Tibial artery (tissue), 4 donors: ENCODE measurements around the gene SNX22.

Experiments used
- DNase-seq, 2 donors: peaks; one replicate each; pipeline ENCODE4 v3.0.0-alpha.2; 2019
- H3K27ac ChIP-seq, 2 donors: fragments of 200-600 bp; sonication (generic) in 1 of 2; 1 replicate in 1 of 2; 2 replicates in 1 of 2; pipeline ENCODE4 v1.5.1; 2018 to 2019; ENCODE audit warnings: mild to moderate bottlenecking in 1 of 2
- H3K27me3 ChIP-seq, 2 donors: fragments of 200-600 bp; sonication (generic) in 1 of 2; one replicate each; pipeline versions ENCODE4 v1.5.1 to v1.6.0; 2016 to 2019
- H3K36me3 ChIP-seq, 3 donors: fragments of 200-600 bp; sonication (generic) in 2 of 3; one replicate each; pipeline ENCODE4 v1.5.1; 2016 to 2019; ENCODE audit warnings: mild to moderate bottlenecking in 2 of 3
- H3K4me1 ChIP-seq, 4 donors: fragments of 200-600 bp; sonication (generic) in 2 of 4; 1 replicate in 3 of 4; 2 replicates in 1 of 4; pipeline ENCODE4 v1.5.1; 2016 to 2019
- H3K4me3 ChIP-seq, 2 donors: fragments of 200-600 bp; sonication (generic) in 1 of 2; 1 replicate in 1 of 2; 2 replicates in 1 of 2; pipeline ENCODE4 v1.5.1; 2018 to 2019; ENCODE audit warnings: mild to moderate bottlenecking in 2 of 2
- H3K9me3 ChIP-seq, 3 donors: fragments of 200-600 bp; sonication (generic) in 1 of 3; one replicate each; pipeline ENCODE4 v1.5.1; 2016 to 2019
- intact Hi-C: fragments of 100-400 bp; cut with DNase I; formaldehyde crosslinking; loops from one replicate; pipeline ENCODE4 v1.15.0; 2023; ENCODE audit warnings: low total_unique reads
- TF ChIP-seq, protein P1 (sequence below), 2 experiments: fragments of 200-600 bp in 1 of 2; fragments of 450-650 bp in 1 of 2; IDR thresholded peaks; one replicate each; pipeline ENCODE4 v1.5.1; 2017 to 2019; ENCODE audit warnings: antibody characterized with exemption in 2 of 2, mild to moderate bottlenecking in 1 of 2, moderate library complexity in 1 of 2

Gene SNX22

DNA sequence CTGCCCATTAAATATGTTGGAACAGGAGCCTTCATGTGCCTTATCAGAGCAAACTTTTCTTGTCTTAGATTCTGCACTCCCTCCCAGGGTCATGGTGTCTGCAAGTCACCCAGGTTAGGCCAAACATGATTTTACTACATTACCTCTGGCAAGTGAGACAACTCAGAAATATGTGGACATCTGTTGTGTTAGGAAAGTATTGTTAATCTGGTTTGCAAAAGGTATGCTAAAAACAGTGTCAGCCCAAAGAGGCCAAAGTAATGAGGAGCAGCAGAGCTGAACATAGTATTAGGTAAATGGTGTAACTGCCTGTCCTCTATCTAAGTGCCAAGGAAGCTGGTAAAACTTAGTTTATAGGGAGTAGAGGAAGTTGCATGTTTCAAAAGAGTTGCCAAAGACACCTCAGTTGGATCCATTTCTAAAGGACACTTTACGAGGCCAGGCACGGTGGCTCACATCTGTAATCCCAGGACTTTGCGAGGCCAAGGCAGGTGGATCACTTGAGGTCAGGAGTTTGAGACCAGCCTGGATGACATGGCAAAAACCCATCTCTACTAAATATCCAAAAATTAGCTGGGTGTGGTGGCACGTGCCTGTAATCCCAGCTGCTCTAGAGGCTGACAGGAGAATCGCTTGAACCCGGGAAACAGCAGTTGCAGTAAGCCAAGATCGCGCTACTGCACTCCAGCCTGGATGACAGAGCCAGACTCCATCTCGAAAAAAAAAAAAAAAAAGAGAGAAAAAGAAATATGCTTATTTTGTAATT, 33.8 kb downstream of the SNX22 start:
- DNase-seq: no peak
- intact Hi-C loops: no loop called here
- Histone ChIP-seq H3K9me3 (no peaks in the 10 kb centered on the region), H3K36me3 (peaks cover 20 to 49% (median 24%) of the 10 kb centered on the region in 3 donors), H3K4me3 (no peak overlapping the region), H3K27ac (no peak overlapping the region), H3K27me3 (no peaks in the 10 kb centered on the region), H3K4me1 (no peaks in the 10 kb centered on the region)
- TF ChIP-seq, protein P1, sequence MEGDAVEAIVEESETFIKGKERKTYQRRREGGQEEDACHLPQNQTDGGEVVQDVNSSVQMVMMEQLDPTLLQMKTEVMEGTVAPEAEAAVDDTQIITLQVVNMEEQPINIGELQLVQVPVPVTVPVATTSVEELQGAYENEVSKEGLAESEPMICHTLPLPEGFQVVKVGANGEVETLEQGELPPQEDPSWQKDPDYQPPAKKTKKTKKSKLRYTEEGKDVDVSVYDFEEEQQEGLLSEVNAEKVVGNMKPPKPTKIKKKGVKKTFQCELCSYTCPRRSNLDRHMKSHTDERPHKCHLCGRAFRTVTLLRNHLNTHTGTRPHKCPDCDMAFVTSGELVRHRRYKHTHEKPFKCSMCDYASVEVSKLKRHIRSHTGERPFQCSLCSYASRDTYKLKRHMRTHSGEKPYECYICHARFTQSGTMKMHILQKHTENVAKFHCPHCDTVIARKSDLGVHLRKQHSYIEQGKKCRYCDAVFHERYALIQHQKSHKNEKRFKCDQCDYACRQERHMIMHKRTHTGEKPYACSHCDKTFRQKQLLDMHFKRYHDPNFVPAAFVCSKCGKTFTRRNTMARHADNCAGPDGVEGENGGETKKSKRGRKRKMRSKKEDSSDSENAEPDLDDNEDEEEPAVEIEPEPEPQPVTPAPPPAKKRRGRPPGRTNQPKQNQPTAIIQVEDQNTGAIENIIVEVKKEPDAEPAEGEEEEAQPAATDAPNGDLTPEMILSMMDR (IDR thresholded peaks at IDR 0.05): no peak

GRCh38 chr15:64187396-64188191, 36.1 kb downstream of the SNX22 start:
- no peak for DNase-seq
- no peak overlapping the region for H3K27ac ChIP-seq
- intact Hi-C loops: no loop called here
- H3K4me1 ChIP-seq: no peaks in the 10 kb centered on the region
- H3K9me3 ChIP-seq: no peaks in the 10 kb centered on the region
- H3K4me3 ChIP-seq: no peak overlapping the region
- no peaks in the 10 kb centered on the region for H3K27me3 ChIP-seq
- TF ChIP-seq, protein P1 (IDR thresholded peaks at IDR 0.05): no peak
- H3K36me3 ChIP-seq: peaks cover 14 to 46% (median 20%) of the 10 kb centered on the region in 3 donors

GRCh38 chr15:64191971-64192830, 40.7 kb downstream of the SNX22 start:
- H3K4me3 ChIP-seq: no peak overlapping the region
- no peak for DNase-seq
- no peak overlapping the region for H3K27ac ChIP-seq
- no peaks in the 10 kb centered on the region for H3K9me3 ChIP-seq
- peaks cover 0 to 2% (median under 1%) of the 10 kb centered on the region in 4 donors for H3K4me1 ChIP-seq
- intact Hi-C loops: no loop called here
- peaks cover 9 to 23% (median 9%) of the 10 kb centered on the region in 3 donors for H3K36me3 ChIP-seq
- TF ChIP-seq, protein P1 (IDR thresholded peaks at IDR 0.05): no peak
- no peaks in the 10 kb centered on the region for H3K27me3 ChIP-seq

- Histone ChIP-seq H3K4me1 (peaks cover 0 to 8% (median 3%) of the 10 kb centered on the region in 4 donors), H3K9me3 (no peaks in the 10 kb centered on the region), H3K4me3 (no peak overlapping the region), H3K27me3 (no peaks in the 10 kb centered on the region), H3K27ac (no peak overlapping the region), H3K36me3 (peaks cover 0 to 9% (median 8%) of the 10 kb centered on the region in 3 donors)
- TF ChIP-seq, protein P1 (IDR thresholded peaks at IDR 0.05): no peak
- DNase-seq: no peak
- intact Hi-C loops: no loop called here
These were observed 42.4 kb downstream of the SNX22 start for GRCh38 chr15:64193971-64194370.

DNA sequence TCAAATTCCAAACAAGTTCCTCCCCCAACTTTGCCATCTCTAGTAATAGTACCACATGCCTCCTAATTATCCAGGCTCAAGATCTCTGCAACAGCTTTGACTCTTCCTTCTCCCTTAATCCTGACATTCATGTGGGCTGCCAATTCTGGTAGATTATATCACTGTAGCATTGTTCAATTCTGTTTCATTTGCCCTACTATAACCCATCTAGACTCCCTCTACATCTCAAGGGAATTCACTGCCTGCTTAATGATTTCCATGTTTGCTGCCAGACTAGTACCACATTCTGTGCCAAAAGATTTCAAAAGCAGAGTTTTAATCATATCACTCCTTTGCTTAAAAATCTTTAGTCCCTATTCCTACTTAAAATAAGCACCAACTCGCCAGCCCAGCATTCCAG, 45.9 kb downstream of the SNX22 start:
- H3K4me1 ChIP-seq: peaks cover 0 to 8% (median 3%) of the 10 kb centered on the region in 4 donors
- intact Hi-C loops: no loop called here
- H3K36me3 ChIP-seq: peaks cover 7 to 30% (median 19%) of the 10 kb centered on the region in 3 donors
- no peaks in the 10 kb centered on the region for H3K27me3 ChIP-seq
- H3K4me3 ChIP-seq: no peak overlapping the region
- H3K27ac ChIP-seq: no peak overlapping the region
- no peak for DNase-seq
- no peaks in the 10 kb centered on the region for H3K9me3 ChIP-seq
- TF ChIP-seq, protein P1 (IDR thresholded peaks at IDR 0.05): no peak
